Measurements from ENCODE around the gene KCNH5.
"Not testable (repeated sequence)": the region's sequence is repeated elsewhere in the genome, so short reads cannot be mapped to it uniquely, and the experiment has no call there.

Gene KCNH5

GRCh38 chr14:62882967-62883366, 162.3 kb downstream of the KCNH5 start:
- no peak for DNase-seq (ENCODE audit: low read depth)

DNA sequence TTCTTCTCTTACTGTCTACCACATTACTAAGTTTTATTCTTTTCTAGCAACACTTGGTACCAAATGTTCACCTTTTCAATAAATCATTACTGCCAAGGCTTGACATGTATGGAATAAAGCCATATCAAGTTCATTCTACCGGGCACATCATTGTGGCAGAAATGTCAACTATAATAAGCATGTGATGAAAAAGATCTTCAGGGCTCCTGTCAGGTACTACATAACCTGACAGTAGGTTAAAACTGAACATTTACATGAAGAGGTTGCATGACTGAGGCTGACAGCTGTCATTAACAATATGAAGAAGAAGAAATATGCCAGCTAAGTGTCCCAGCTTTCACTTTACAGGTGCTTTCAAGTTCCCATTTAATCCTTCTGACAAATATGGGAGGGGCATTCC, 178.9 kb downstream of the KCNH5 start:
- DNase-seq (ENCODE audit: low read depth), result no peak

GRCh38 chr14:62864588-62864987, 180.7 kb downstream of the KCNH5 start:
- DNase-seq (ENCODE audit: low read depth), result no peak

GRCh38 chr14:62858011-62858410, 187.2 kb downstream of the KCNH5 start:
- not testable (repeated sequence) for DNase-seq (ENCODE audit: low read depth)

DNA sequence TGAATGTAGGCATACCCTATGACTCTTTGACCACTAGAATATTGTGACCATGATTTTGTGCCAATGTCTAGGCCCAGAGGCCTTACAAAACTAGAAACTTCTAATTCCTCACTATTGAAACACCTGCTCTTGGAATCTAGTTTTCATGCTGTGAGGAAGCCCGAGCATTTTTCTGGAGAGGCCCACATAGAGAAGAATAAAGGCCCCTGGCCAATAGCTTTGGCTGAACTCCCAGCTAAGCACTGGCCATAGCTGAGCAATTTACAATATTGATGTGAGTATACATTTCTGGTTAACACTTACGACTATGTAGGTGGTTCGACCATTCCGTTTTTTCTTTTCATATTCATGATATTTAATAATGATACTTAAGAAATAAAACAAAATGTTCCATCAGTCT, 190.3 kb downstream of the KCNH5 start:
- no peak for DNase-seq (ENCODE audit: low read depth)

GRCh38 chr14:62847168-62847567, 198.1 kb downstream of the KCNH5 start:
- no peak for DNase-seq (ENCODE audit: low read depth)

DNA sequence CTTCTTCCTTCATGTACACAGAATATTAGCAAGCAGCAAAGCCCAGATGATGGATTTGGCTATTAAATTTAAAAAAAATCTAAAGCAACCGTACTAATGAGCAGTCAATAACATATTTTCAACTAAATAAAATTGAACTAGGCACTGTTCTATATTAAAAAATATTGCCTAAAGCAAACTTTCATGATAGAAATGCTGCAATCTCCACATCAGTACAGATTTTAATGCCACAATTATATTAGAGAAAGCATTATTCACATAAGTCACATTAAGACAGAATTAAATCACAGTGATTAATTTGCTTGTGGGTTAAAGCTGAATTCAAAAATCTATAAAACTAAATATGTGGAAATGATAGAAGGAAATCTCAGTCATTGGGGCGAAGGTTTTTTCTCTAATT, 200.7 kb downstream of the KCNH5 start:
- no peak for DNase-seq (ENCODE audit: low read depth)

DNA sequence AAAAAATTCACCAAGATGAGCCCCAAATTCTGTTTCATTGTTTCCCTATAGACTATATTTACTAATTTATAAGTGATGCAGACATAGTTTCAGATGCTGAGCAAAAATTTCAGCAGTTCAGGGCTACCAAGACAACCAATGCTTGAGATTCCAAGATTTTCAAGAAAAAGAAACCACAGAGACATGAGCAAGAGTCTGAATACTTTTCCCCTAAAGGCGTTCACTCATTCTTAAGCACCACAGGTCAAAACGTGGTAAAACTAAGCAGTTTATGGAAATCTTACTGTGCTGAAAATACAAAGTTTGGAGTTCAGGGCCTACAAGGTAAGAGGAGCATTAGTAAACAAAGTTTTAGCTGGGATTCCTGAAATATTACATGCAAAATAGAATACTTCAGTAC, 221.2 kb downstream of the KCNH5 start:
- DNase-seq (ENCODE audit: low read depth), result no peak

GRCh38 chr14:62819931-62820330, 225.3 kb downstream of the KCNH5 start:
- no peak for DNase-seq (ENCODE audit: low read depth)

DNA sequence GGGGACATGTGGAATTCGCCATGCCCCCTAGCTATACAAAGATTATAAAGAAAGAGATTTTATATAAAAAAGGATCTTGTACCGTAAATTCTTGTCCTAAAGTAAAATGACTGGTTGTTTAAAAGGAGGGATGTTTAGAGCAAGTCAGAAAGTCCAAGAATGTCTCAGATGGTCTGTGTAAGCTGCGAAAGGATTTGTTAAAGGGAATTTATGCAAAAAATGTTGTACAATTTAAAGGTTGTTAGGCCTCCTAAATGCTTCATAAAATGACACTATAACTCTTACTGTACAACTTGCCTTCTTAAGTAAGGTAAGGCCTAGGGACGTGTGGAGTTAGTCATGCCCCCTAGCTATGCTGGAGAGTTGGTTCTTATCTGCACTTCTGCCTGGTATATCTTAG, 237.6 kb downstream of the KCNH5 start:
- DNase-seq (ENCODE audit: low read depth), result no peak

DNA sequence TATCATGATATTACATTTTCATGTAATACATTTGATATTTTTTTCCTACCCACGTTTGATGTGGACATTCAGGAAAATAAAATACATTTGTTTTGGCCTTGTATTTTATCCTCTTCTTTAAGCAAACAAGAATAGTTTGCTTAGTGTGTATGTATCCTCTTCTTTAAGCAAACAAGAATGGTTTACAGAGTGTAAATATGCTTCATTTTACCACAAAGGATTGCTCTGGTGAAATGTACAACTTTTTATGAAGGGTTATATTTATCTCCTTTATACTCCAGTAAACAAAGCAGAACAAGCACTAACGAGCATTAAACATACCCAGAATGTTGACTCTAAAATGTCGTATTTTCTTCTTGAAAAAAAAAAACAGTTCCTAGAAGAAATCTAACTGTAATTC, 244.7 kb downstream of the KCNH5 start:
- no peak for DNase-seq (ENCODE audit: low read depth)

- no peak for DNase-seq (ENCODE audit: low read depth)
Measured at GRCh38 chr14:62796431-62796830, 248.8 kb downstream of the KCNH5 start.

DNA sequence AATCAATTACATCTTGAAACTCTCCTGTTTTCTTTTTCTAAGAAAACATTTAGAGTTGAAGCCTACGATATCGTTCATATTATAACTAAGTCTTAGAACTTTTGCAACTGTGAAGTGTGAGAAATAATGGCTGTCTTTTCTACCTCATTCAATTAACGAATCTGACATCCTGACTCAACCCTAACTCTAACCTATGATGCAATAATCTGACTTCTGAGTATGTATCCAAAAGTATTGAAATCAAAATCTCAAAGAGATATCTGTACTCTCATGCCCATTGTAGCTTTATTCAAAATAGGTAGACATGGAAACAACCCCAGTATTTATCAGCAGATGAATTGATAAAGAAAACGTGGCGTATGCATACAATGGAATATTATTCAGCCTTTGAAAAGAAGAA, 252.7 kb downstream of the KCNH5 start:
- DNase-seq (ENCODE audit: low read depth), result no peak

DNA sequence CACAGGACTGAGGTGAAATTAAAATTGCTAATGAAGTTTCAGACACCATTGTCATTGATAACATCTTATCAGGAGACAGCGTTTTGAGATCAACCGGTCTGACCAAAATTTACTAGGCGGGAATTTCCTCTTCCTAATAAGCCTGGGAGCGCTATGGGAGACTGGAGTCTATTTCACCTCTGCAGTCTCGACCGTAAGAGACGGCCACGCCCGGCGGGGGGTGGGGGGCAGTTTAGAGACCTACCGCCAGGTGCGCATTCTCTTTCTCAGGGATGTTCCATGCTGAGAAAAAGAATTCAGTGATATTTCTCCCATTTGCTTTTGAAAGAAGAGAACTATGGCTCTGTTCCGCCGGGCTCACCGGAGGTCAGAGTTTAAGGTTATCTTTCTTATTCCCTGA, 263.9 kb downstream of the KCNH5 start:
- DNase-seq (ENCODE audit: low read depth), result not testable (repeated sequence)

GRCh38 chr14:62778852-62779251, 266.4 kb downstream of the KCNH5 start:
- no peak for DNase-seq (ENCODE audit: low read depth)

GRCh38 chr14:62778310-62778709, 266.9 kb downstream of the KCNH5 start:
- no peak for DNase-seq (ENCODE audit: low read depth)

GRCh38 chr14:62777510-62777909, 267.7 kb downstream of the KCNH5 start:
- DNase-seq (ENCODE audit: low read depth), result no peak

DNA sequence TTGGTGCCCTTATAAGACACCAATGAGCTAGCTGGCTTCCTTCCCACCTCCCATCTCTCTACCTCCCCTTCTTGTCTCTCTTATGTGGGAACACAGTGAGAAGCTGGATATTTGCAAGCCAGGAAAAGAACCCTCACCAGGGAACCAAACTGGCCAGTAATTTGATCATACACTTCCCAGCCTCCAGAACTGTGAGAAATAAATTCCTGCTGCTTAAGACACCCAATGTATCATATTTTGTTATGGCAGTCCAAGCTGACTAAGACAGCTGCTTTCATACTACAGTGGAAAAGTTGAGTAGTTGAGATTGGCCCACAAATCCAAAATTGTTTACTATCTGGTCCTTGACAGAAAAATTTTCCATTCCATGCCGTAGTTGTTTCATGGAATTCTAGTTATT, 269.0 kb downstream of the KCNH5 start:
- DNase-seq (ENCODE audit: low read depth), result no peak

DNA sequence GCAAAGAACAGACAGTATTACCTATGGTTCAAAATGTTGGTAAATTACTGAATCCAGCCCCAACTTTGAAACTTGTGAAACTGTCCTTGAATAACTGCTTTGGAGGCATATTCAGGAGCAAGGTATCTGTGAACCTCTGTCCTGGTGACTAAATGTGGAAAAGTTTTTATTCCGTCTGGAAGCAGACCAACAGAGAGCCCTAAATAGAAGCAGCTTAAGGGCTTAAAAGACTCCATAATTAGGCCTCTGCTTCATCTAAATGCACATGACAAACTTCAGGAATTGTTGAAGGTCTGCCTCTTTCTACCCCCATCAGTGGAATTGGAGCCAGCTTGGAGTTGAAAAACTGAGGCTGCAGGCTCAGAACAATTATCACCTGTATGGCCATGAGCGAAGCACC, 276.5 kb downstream of the KCNH5 start:
- no peak for DNase-seq (ENCODE audit: low read depth)

DNA sequence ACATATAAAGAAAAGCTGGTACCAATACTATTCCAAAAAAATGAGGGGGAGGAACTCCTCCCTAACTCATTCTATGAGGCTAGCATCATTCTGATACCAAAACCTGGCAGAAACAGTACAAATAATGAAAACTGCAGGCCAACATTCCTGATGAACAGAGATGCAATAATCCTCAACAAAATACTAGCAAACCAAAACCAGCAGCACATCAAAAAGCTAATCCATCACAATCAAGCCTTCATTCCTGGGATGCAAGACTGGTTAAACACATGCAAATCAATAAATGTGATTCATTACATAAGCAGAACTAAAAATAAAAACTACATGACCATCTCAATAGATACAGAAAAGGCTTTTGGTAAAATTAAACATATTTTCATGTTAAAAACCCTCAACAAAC, 281.3 kb downstream of the KCNH5 start:
- DNase-seq (ENCODE audit: low read depth), result no peak

GRCh38 chr14:62759796-62760195, 285.5 kb downstream of the KCNH5 start:
- DNase-seq (ENCODE audit: low read depth), result no peak

DNA sequence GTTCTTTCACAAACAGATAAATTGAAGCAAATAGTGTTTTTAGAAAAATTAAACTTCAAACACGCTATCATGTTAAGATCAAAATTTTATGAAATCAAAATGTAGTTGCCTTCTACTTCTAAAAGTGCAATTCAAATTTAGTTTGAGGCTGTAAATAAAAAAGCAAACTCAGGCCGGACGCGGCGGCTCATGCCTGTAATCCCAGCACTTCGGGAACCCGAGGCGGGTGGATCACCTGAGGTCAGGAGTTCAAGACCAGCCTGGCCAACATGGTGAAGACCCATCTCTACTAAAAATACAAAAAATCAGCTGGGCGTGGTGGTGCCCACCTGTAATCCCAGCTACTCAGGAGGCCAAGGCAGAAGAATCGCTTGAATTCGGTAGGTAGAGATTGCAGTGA, 298.4 kb downstream of the KCNH5 start:
- DNase-seq (ENCODE audit: low read depth), result not testable (repeated sequence)

DNA sequence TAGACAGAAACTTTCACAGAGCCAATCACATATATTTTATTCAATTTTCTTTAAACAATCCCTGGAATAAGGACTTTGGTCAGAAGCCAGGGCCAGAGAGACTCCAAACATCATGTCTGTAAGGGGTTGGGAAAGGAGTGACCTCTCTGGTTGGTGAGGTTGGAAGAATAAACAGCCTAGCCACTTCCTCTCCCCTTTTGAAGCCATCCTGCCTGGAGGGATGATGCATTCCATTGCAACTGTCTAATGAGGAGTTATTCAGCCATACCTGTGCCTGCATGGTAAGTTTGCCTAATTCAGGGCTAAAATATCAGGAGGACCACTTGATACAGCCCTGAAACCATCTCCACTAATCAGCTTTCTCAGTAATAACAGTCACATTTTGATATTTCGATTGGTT, 299.8 kb downstream of the KCNH5 start:
- DNase-seq (ENCODE audit: low read depth), result no peak

DNA sequence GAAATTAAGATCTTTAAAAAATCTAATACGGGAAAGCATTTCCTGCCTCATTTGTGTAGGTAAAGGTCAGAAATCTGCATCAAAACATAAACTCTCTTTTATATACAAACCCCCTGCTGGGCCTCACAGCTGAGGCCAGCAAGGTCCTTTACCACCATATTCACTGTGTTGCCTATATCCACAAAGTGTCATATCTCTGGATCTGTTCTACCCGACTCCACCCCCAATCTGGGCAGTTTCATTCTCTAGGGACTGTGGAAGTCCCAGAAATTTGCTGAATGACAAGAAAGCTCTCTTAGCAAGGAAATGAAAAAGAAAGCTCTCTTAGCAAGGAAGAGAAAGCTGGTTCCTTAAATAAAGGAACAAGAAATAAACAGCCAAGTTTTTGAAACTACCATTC, 301.7 kb downstream of the KCNH5 start:
- no peak for DNase-seq (ENCODE audit: low read depth)

GRCh38 chr14:62743118-62743517, 302.1 kb downstream of the KCNH5 start:
- no peak for DNase-seq (ENCODE audit: low read depth)
